ENCODE data around the gene PXMP4.
"Not testable (repeated sequence)": the region's sequence is repeated elsewhere in the genome, so short reads cannot be mapped to it uniquely, and the experiment has no call there.

The PXMP4 gene

GRCh38 chr20:33703498-33704137 is 16.5 kb downstream of the PXMP4 start:
- DNase-seq (ENCODE audit: low read depth in 2 of 2), result no peak

- DNase-seq (ENCODE audit: low read depth in 2 of 2), result no peak
Measured at GRCh38 chr20:33702861-33703260, 17.2 kb downstream of the PXMP4 start.

- DNase-seq (ENCODE audit: low read depth in 2 of 2), result no peak
Measured at GRCh38 chr20:33701629-33702450, 18.3 kb downstream of the PXMP4 start.

- DNase-seq (ENCODE audit: low read depth in 2 of 2), result not testable (repeated sequence)
Measured at GRCh38 chr20:33700696-33701441, 19.2 kb downstream of the PXMP4 start.

- not testable (repeated sequence) for DNase-seq (ENCODE audit: low read depth in 2 of 2)
Measured at GRCh38 chr20:33698966-33699365, 21.1 kb downstream of the PXMP4 start.

- DNase-seq (ENCODE audit: low read depth in 2 of 2), result peak; percentile 52 to 55
Measured at GRCh38 chr20:33697129-33697528, 23.0 kb downstream of the PXMP4 start.

- DNase-seq (ENCODE audit: low read depth in 2 of 2), result no peak
Measured at GRCh38 chr20:33696448-33696847, 23.7 kb downstream of the PXMP4 start.

GRCh38 chr20:33694639-33695012 is 25.5 kb downstream of the PXMP4 start:
- DNase-seq (ENCODE audit: low read depth in 2 of 2), result no peak

- DNase-seq (ENCODE audit: low read depth in 2 of 2), result no peak
Measured at GRCh38 chr20:33693741-33694638, 26.1 kb downstream of the PXMP4 start.

GRCh38 chr20:33693289-33693688 is 26.8 kb downstream of the PXMP4 start:
- no peak for DNase-seq (ENCODE audit: low read depth in 2 of 2)

- DNase-seq (ENCODE audit: low read depth in 2 of 2), result no peak
Measured at GRCh38 chr20:33689973-33690372, 30.1 kb downstream of the PXMP4 start.

GRCh38 chr20:33689493-33689892 is 30.6 kb downstream of the PXMP4 start:
- no peak for DNase-seq (ENCODE audit: low read depth in 2 of 2)

- DNase-seq (ENCODE audit: low read depth in 2 of 2), result no peak
Measured at GRCh38 chr20:33688938-33689424, 31.1 kb downstream of the PXMP4 start.

GRCh38 chr20:33687993-33688937 is 31.8 kb downstream of the PXMP4 start:
- no peak for DNase-seq (ENCODE audit: low read depth in 2 of 2)

- no peak for DNase-seq (ENCODE audit: low read depth in 2 of 2)
Measured at GRCh38 chr20:33687370-33687915, 32.7 kb downstream of the PXMP4 start.

GRCh38 chr20:33686984-33687366 is 33.1 kb downstream of the PXMP4 start:
- no peak for DNase-seq (ENCODE audit: low read depth in 2 of 2)

- DNase-seq (ENCODE audit: low read depth in 2 of 2), result peak; percentile 82 to 85
Measured at GRCh38 chr20:33686100-33686983, 33.8 kb downstream of the PXMP4 start, which contains the start of gene E2F1. E2F1 (minus strand) TSS chr20:33686385; CDS start chr20:33686264, 121 bp downstream.

- DNase-seq (ENCODE audit: low read depth in 2 of 2), result no peak
Measured at GRCh38 chr20:33685328-33686099, 34.6 kb downstream of the PXMP4 start.

Data from fibroblast of skin of left quadriceps (primary cell).